NCI-H1105 treated with DMSO at 0.1 percent for 48 hours (cell line): ENCODE data around the gene DLGAP1.
A peak's percentile ranks its signal among the peaks of the same experiment; 100 is the strongest.

ENCODE experiments used
- DNase-seq: peaks from one replicate; lab custom pipeline; 2025; lab: John Stamatoyannopoulos, UW

The DLGAP1 gene

GRCh38 chr18:4238966-4239365 lies 216.1 kb downstream of the DLGAP1 start:
- no peak for DNase-seq

GRCh38 chr18:4237664-4238041 lies 217.5 kb downstream of the DLGAP1 start:
- no peak for DNase-seq

- DNase-seq, result no peak
Observed at GRCh38 chr18:4236940-4237663, 218.0 kb downstream of the DLGAP1 start.

- no peak for DNase-seq
Observed at GRCh38 chr18:4233468-4233867, 221.6 kb downstream of the DLGAP1 start.

- DNase-seq, result no peak
Observed at GRCh38 chr18:4232656-4233055, 222.5 kb downstream of the DLGAP1 start.

- no peak for DNase-seq
Observed at GRCh38 chr18:4231260-4231659, 223.8 kb downstream of the DLGAP1 start.

GRCh38 chr18:4230450-4231168 lies 224.5 kb downstream of the DLGAP1 start:
- DNase-seq, result no peak

- DNase-seq, result no peak
Observed at GRCh38 chr18:4224031-4224704, 230.9 kb downstream of the DLGAP1 start.

- no peak for DNase-seq
Observed at GRCh38 chr18:4211111-4211837, 243.8 kb downstream of the DLGAP1 start.

GRCh38 chr18:4208366-4208765 lies 246.7 kb downstream of the DLGAP1 start:
- no peak for DNase-seq

- DNase-seq, result no peak
Observed at GRCh38 chr18:4207383-4207985, 247.6 kb downstream of the DLGAP1 start.

GRCh38 chr18:4204438-4204720 lies 250.7 kb downstream of the DLGAP1 start:
- DNase-seq, result no peak

GRCh38 chr18:4203568-4204437 lies 251.3 kb downstream of the DLGAP1 start:
- peak; percentile 20 for DNase-seq

GRCh38 chr18:4200399-4200798 lies 254.7 kb downstream of the DLGAP1 start:
- DNase-seq, result no peak

- DNase-seq, result no peak
Observed at GRCh38 chr18:4198956-4199355, 256.2 kb downstream of the DLGAP1 start.

- no peak for DNase-seq
Observed at GRCh38 chr18:4196351-4196750, 258.8 kb downstream of the DLGAP1 start.

- DNase-seq, result no peak
Observed at GRCh38 chr18:4193086-4193485, 262.0 kb downstream of the DLGAP1 start.

- no peak for DNase-seq
Observed at GRCh38 chr18:4181882-4182568, 273.1 kb downstream of the DLGAP1 start.

- no peak for DNase-seq
Observed at GRCh38 chr18:4181086-4181485, 274.0 kb downstream of the DLGAP1 start.
